Upper lobe of left lung (tissue), 6 donors: ENCODE measurements around the gene EMC8. TPM values are rescaled to one million over a fixed set of nuclear protein-coding genes. Genes with fewer than 3 reads are reported as not detected.

Source experiments
- ATAC-seq, 2 donors: fragments of 200-7000 bp; cut with Tn5 transposase; one replicate each; pipeline ENCODE4 v1.9.1; 2022; ENCODE audit warnings: mild to moderate bottlenecking in 2 of 2, moderate library complexity in 2 of 2; ENCODE audit not compliant: low FRiP score in 2 of 2
- DNase-seq, 2 donors: peaks; one replicate each; pipeline ENCODE4 v3.0.0-alpha.2; 2019 to 2020
- H3K27ac ChIP-seq, 4 donors: fragments of 200-600 bp; sonication (generic); one replicate each; pipeline ENCODE4 v1.5.1; 2016 to 2019
- H3K27me3 ChIP-seq, 4 donors: fragments of 200-600 bp; sonication (generic); one replicate each; pipeline ENCODE4 v1.5.1; 2017 to 2019
- H3K36me3 ChIP-seq, 4 donors: fragments of 200-600 bp; sonication (generic); one replicate each; pipeline ENCODE4 v1.5.1; 2016 to 2019
- H3K4me1 ChIP-seq, 4 donors: fragments of 200-600 bp; sonication (generic); one replicate each; pipeline ENCODE4 v1.5.1; 2018 to 2019
- H3K4me3 ChIP-seq, 4 donors: fragments of 200-600 bp; sonication (generic); one replicate each; pipeline ENCODE4 v1.5.1; 2017 to 2019; ENCODE audit warnings: mild to moderate bottlenecking in 2 of 4, moderate library complexity in 1 of 4
- H3K9me3 ChIP-seq, 4 donors: fragments of 200-600 bp; sonication (generic); one replicate each; pipeline ENCODE4 v1.5.1; 2018 to 2019
- EP300 ChIP-seq, 4 donors: sonication (generic); formaldehyde crosslinking; IDR thresholded peaks; one replicate each; pipeline ENCODE4 v1.5.1; 2017; ENCODE audit warnings: antibody characterized with exemption in 4 of 4, control low read depth in 2 of 4
- POLR2A ChIP-seq, 4 donors: fragments of 450-650 bp; IDR thresholded peaks; one replicate each; pipeline ENCODE4 v1.5.1; 2016 to 2017; ENCODE audit warnings: antibody characterized with exemption in 4 of 4, mild to moderate bottlenecking in 2 of 4
- POLR2AphosphoS5 ChIP-seq, 2 donors: sonication (generic); formaldehyde crosslinking; IDR thresholded peaks; one replicate each; pipeline ENCODE4 v1.5.1; 2017; ENCODE audit warnings: antibody characterized with exemption in 2 of 2
- WGBS, 2 donors: methylation state at CpG; one replicate each; pipeline ENCODE4 v1.1.5; 2017 to 2018; 5-methylcytosine and 5-hydroxymethylcytosine counted together
- total RNA-seq, 6 donors: library from RNA; depleted of rRNA in 4 of 6; stranded (reverse); fragments of >200 nt in 4 of 6; gene quantifications; one replicate each; pipeline versions ENCODE4 v1.1.0 to v1.2.1, GENCODE V29; 2016 to 2021
- TF ChIP-seq, protein P1 (sequence below), 6 experiments: fragments of 450-650 bp in 4 of 6; fragments of 200-600 bp in 2 of 6; sonication (generic) in 2 of 6; IDR thresholded peaks; one replicate each; pipeline ENCODE4 v1.5.1; 2016 to 2019; ENCODE audit warnings: antibody characterized with exemption in 6 of 6
- donor health status: DM: no; HTN: no; CAD: no; lungs with moderate emphysema.
- donor health status: DM: no; HTN: yes; CAD: no; lungs with severe emphysema.

The EMC8 gene
- total RNA-seq, 6 donors from 2014 or later: 15.8 to 39.8 (median 25.6) TPM

DNA sequence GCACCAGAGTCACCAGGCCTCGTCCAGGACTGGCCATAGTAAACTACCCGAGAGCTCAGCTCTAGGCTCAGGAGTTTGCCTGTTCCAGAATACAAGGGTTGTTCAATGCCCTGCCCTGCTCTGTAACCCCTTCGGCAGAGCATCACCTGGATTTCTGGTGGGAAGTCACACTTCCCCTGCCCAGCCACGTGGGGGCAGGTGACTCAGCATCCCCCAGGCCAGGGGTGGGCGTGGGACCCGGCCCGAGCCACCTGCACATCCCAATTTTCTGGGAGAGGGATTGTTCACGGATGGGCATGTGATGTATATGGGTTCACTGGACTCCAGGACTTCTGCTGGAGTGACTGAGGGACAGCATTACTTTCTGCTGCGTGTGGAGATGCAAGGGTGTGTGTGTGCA, 26.0 kb upstream of the EMC8 start:
- Histone ChIP-seq H3K27ac (no peak overlapping the region), H3K36me3 (no peaks in the 10 kb centered on the region), H3K4me1 (peaks cover 0 to 13% (median 0%) of the 10 kb centered on the region in 4 donors), H3K4me3 (no peak overlapping the region), H3K27me3 (no peaks in the 10 kb centered on the region), H3K9me3 (no peaks in the 10 kb centered on the region)
- 71 to 74% methylated on average over 7 to 9 of the region's 9 CpGs for WGBS, 2 donors
- ATAC-seq (no peak), DNase-seq (no peak)
- TF ChIP-seq POLR2A (IDR thresholded peaks at IDR 0.05) (no peak), POLR2AphosphoS5 (IDR thresholded peaks at IDR 0.05) (no peak), EP300 (IDR thresholded peaks at IDR 0.05) (no peak)
- TF ChIP-seq, protein P1, sequence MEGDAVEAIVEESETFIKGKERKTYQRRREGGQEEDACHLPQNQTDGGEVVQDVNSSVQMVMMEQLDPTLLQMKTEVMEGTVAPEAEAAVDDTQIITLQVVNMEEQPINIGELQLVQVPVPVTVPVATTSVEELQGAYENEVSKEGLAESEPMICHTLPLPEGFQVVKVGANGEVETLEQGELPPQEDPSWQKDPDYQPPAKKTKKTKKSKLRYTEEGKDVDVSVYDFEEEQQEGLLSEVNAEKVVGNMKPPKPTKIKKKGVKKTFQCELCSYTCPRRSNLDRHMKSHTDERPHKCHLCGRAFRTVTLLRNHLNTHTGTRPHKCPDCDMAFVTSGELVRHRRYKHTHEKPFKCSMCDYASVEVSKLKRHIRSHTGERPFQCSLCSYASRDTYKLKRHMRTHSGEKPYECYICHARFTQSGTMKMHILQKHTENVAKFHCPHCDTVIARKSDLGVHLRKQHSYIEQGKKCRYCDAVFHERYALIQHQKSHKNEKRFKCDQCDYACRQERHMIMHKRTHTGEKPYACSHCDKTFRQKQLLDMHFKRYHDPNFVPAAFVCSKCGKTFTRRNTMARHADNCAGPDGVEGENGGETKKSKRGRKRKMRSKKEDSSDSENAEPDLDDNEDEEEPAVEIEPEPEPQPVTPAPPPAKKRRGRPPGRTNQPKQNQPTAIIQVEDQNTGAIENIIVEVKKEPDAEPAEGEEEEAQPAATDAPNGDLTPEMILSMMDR (IDR thresholded peaks at IDR 0.05): no peak

DNA sequence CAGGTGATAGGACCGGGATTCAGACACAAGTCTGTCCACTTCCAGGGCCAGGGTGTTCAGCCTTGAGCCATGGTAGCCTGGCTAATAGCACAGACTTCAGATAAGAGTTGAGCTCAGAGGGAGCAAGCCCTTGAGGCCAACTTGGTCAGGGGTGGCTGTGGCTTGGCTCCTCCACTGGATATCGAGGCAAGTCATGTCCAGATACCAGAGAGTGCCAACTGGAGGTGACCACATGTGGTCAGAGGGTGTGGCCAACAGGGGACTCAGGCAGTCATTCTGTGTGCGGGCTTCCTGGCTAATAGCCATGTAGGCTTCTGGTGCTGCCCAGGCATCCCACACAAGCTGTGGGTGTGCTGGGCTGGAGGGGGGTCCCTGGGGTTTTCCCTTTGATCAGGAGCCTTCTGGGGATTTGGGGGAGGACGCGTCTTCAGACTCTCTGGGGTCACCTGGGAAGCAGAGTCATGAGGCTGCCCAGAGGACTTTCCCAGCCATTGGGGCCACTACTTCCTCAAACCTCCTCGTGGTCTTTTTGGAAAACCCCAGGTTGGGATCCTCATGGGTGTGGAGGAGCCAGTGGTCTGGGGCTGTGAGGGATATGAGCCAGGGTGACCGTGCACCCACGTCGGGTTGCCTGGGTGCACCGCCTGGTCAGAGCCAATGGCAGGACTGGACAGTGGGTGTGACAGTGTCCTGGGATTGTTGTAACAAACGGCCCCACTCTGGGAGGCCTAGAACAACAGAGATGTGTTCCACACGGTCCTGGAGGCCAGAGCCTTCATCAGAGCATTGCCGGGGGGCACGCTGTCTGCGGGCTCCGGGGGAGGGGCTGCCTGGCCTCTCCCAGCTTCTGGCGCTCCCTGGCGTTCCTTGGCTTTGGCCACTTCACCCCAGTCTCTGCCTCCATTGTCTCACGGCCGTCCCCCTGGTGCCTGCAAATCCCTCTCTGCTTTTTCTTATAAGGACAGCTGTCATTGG, 25.1 kb upstream of the EMC8 start:
- ATAC-seq (no peak), DNase-seq (no peak)
- no peaks in the 10 kb centered on the region for H3K36me3 ChIP-seq
- WGBS, 2 donors: 75 to 87% methylated on average over 13 to 18 of the region's 20 CpGs
- H3K27me3 ChIP-seq: no peaks in the 10 kb centered on the region
- peaks cover 0 to 10% (median 0%) of the 10 kb centered on the region in 4 donors for H3K4me1 ChIP-seq
- TF ChIP-seq EP300 (IDR thresholded peaks at IDR 0.05) (no peak), POLR2A (IDR thresholded peaks at IDR 0.05) (no peak), POLR2AphosphoS5 (IDR thresholded peaks at IDR 0.05) (no peak)
- TF ChIP-seq, protein P1 (IDR thresholded peaks at IDR 0.05): no peak
- no peaks in the 10 kb centered on the region for H3K9me3 ChIP-seq
- no peak overlapping the region for H3K27ac ChIP-seq
- H3K4me3 ChIP-seq: no peak overlapping the region

DNA sequence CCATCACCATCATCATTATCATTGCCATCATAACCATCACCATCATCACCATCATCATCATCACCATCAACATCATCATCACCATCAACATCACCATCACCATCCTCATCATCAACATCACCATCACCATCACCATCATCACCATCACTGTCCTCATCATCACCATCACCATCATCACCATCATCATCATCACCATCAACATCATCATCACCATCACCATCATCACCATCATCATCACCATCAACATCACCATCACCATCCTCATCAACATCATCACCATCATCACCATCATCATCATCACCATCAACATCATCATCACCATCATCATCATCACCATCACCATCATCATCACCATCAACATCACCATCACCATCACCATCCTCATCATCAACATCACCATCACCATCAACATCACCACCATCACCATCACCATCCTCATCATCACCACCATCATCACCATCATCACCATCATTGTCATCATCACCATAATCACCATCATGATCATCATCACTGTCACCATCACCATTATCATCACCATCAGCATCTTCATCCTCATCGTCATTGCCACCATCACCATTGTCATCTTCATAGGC, 24.1 kb upstream of the EMC8 start:
- Histone ChIP-seq H3K27me3 (no peaks in the 10 kb centered on the region), H3K27ac (no peak overlapping the region), H3K4me1 (peaks cover 0 to 15% (median 2%) of the 10 kb centered on the region in 4 donors), H3K9me3 (no peaks in the 10 kb centered on the region), H3K36me3 (no peaks in the 10 kb centered on the region), H3K4me3 (no peak overlapping the region)
- ATAC-seq (no peak), DNase-seq (no peak)
- WGBS, 2 donors: 91 to 100% methylated on average over 1 of the region's 1 CpG
- TF ChIP-seq EP300 (IDR thresholded peaks at IDR 0.05): no peak
- TF ChIP-seq, protein P1 (IDR thresholded peaks at IDR 0.05): no peak
- TF ChIP-seq POLR2A (IDR thresholded peaks at IDR 0.05): no peak
- no peak for TF ChIP-seq POLR2AphosphoS5 (IDR thresholded peaks at IDR 0.05)

DNA sequence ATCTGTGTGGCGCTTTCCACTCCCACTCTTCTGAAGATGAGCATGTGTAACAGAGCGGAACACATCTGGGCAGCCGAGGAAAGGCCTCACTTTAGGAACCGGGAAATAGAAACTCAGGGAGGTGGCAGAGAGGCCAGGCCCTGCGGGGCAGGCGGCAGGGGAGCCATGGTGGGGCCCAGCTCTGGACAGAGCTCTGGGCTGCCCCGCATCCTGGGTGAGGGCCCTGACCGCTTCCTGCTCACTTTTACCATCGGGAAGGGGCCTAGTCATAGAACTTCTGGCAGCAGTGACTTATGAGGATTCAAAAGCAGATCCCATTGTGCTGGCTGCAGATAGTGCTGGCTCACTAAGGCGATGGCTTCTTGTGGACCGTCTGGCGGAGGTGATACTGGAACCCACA, 22.8 kb upstream of the EMC8 start:
- no peak overlapping the region for H3K27ac ChIP-seq
- no peaks in the 10 kb centered on the region for H3K36me3 ChIP-seq
- 92% methylated on average over 12 of the region's 12 CpGs for WGBS, 2 donors
- no peak overlapping the region for H3K4me3 ChIP-seq
- H3K4me1 ChIP-seq: peaks cover 0 to 15% (median 2%) of the 10 kb centered on the region in 4 donors
- ATAC-seq: no peak
- TF ChIP-seq, protein P1 (IDR thresholded peaks at IDR 0.05): no peak
- no peak for TF ChIP-seq POLR2AphosphoS5 (IDR thresholded peaks at IDR 0.05)
- no peak for TF ChIP-seq EP300 (IDR thresholded peaks at IDR 0.05)
- no peak for TF ChIP-seq POLR2A (IDR thresholded peaks at IDR 0.05)
- DNase-seq: peak in 1 of 2 donors; percentile 70
- H3K9me3 ChIP-seq: no peaks in the 10 kb centered on the region
- no peaks in the 10 kb centered on the region for H3K27me3 ChIP-seq
